HG03457 (cell line): ENCODE results near the gene LRRC70.
A peak's percentile ranks its signal among the peaks of the same experiment; 100 is the strongest.
"Not testable (repeated sequence)": the region's sequence is repeated elsewhere in the genome, so short reads cannot be mapped to it uniquely, and the experiment has no call there.

ENCODE experiments used
- ATAC-seq: cut with Tn5 transposase; IDR thresholded peaks from one replicate; pipeline ENCODE4 v1.9.1; 2021; ENCODE audit warnings: moderate number of reproducible peaks; ENCODE audit not compliant: unreplicated experiment

Gene LRRC70

GRCh38 chr5:62578540-62578939 is at the start of gene LRRC70:
Gene LRRC70, plus strand, starts transcription at chr5:62578819. Its CDS starts 620 bp downstream, at chr5:62579439.
- ATAC-seq: peak; percentile 80

GRCh38 chr5:62533597-62533996 is 45.0 kb upstream of the LRRC70 start:
- ATAC-seq: no peak

GRCh38 chr5:62534461-62535236 is 44.0 kb upstream of the LRRC70 start:
- no peak for ATAC-seq

GRCh38 chr5:62536232-62536631 is 42.4 kb upstream of the LRRC70 start:
- no peak for ATAC-seq

- no peak for ATAC-seq
Observed at GRCh38 chr5:62536783-62537182, 41.8 kb upstream of the LRRC70 start.

GRCh38 chr5:62538017-62538942 is 40.3 kb upstream of the LRRC70 start:
- no peak for ATAC-seq

- no peak for ATAC-seq
Observed at GRCh38 chr5:62542720-62543119, 35.9 kb upstream of the LRRC70 start.

- ATAC-seq: no peak
Observed at GRCh38 chr5:62547945-62548630, 30.5 kb upstream of the LRRC70 start.

- no peak for ATAC-seq
Observed at GRCh38 chr5:62550103-62550502, 28.5 kb upstream of the LRRC70 start.

- ATAC-seq: no peak
Observed at GRCh38 chr5:62555930-62556329, 22.7 kb upstream of the LRRC70 start.

GRCh38 chr5:62558941-62559340 is 19.7 kb upstream of the LRRC70 start:
- ATAC-seq: no peak

- ATAC-seq: no peak
Observed at GRCh38 chr5:62560786-62561185, 17.8 kb upstream of the LRRC70 start.

- no peak for ATAC-seq
Observed at GRCh38 chr5:62561896-62562295, 16.7 kb upstream of the LRRC70 start.

- ATAC-seq: no peak
Observed at GRCh38 chr5:62562867-62563266, 15.8 kb upstream of the LRRC70 start.

- ATAC-seq: no peak
Observed at GRCh38 chr5:62564101-62564500, 14.5 kb upstream of the LRRC70 start.

- ATAC-seq: not testable (repeated sequence)
Observed at GRCh38 chr5:62565740-62566139, 12.9 kb upstream of the LRRC70 start.

GRCh38 chr5:62568143-62568542 is 10.5 kb upstream of the LRRC70 start:
- no peak for ATAC-seq

- ATAC-seq: no peak
Observed at GRCh38 chr5:62568800-62569432, 9.7 kb upstream of the LRRC70 start.

GRCh38 chr5:62569470-62569869 is 9.1 kb upstream of the LRRC70 start:
- ATAC-seq: no peak

- no peak for ATAC-seq
Observed at GRCh38 chr5:62572918-62573514, 5.6 kb upstream of the LRRC70 start.
